HepG2 (cell line): ENCODE data around the gene C20orf204. TPM values are rescaled to one million over a fixed set of nuclear protein-coding genes. Genes with fewer than 3 reads are reported as not detected.

Experiments used
- ESRRA ChIP-seq: sonication (generic); formaldehyde crosslinking; IDR thresholded peaks from 2 replicates; pipeline ENCODE4 v1.5.1; 2020; ENCODE audit warnings: mild to moderate bottlenecking, low read depth, missing genetic modification reagents
- FIP1L1 ChIP-seq: fragments of 200-400 bp; formaldehyde crosslinking; IDR thresholded peaks from 2 replicates; pipeline ENCODE4 v1.6.1; 2018; ENCODE audit warnings: low read depth, mild to moderate bottlenecking, low read length, moderate library complexity, borderline replicate concordance; ENCODE audit not compliant: insufficient read depth
- FOXA1 ChIP-seq, 2 experiments: fragments of 450-650 bp in 1 of 2; sonication (generic) in 1 of 2; formaldehyde crosslinking in 1 of 2; IDR thresholded peaks; 2 replicates each; pipeline versions ENCODE4 v1.4.0 to v1.6.1; 2016 to 2020; ENCODE audit warnings: missing genetic modification reagents in 1 of 2
- GABPB1 ChIP-seq: IDR thresholded peaks from 2 replicates; pipeline ENCODE4 v1.6.1; 2016; ENCODE audit warnings: mild to moderate bottlenecking, missing genetic modification reagents, moderate library complexity, missing compliant biosample characterization
- GATAD1 ChIP-seq: IDR thresholded peaks from 2 replicates; pipeline ENCODE4 v1.6.1; 2016; ENCODE audit warnings: missing genetic modification reagents, missing compliant biosample characterization
- GMEB1 ChIP-seq: sonication (generic); formaldehyde crosslinking; IDR thresholded peaks from 2 replicates; pipeline ENCODE4 v1.5.1; 2020; ENCODE audit warnings: missing genetic modification reagents, mild to moderate bottlenecking, borderline replicate concordance
- HHEX ChIP-seq: IDR thresholded peaks from 2 replicates; pipeline ENCODE4 v1.6.1; 2016; ENCODE audit warnings: control low read depth
- HIC2 ChIP-seq: sonication (generic); formaldehyde crosslinking; IDR thresholded peaks from 2 replicates; pipeline ENCODE4 v1.9.0; 2022; ENCODE audit warnings: low read depth, missing genetic modification reagents
- MED13 ChIP-seq: sonication (generic); formaldehyde crosslinking; IDR thresholded peaks from 2 replicates; pipeline ENCODE4 v1.5.0; 2020; ENCODE audit warnings: missing genetic modification reagents
- MTA1 ChIP-seq: sonication (generic); formaldehyde crosslinking; IDR thresholded peaks from 2 replicates; pipeline ENCODE4 v1.4.0; 2020; ENCODE audit warnings: missing genetic modification reagents, mild to moderate bottlenecking, borderline replicate concordance
- POLR2G ChIP-seq: fragments of 200-400 bp; formaldehyde crosslinking; IDR thresholded peaks from 2 replicates; pipeline ENCODE4 v1.6.1; 2018; ENCODE audit warnings: mild to moderate bottlenecking, low read depth, low read length, moderate library complexity
- REXO4 ChIP-seq: sonication (generic); formaldehyde crosslinking; IDR thresholded peaks from 2 replicates; pipeline ENCODE4 v1.8.0; 2022; ENCODE audit warnings: missing genetic modification reagents, mild to moderate bottlenecking, borderline replicate concordance
- SNAPC2 ChIP-seq: sonication (generic); formaldehyde crosslinking; IDR thresholded peaks from 2 replicates; pipeline ENCODE4 v1.8.1; 2022; ENCODE audit warnings: mild to moderate bottlenecking, missing genetic modification reagents
- SRSF9 ChIP-seq: fragments of 200-400 bp; formaldehyde crosslinking; IDR thresholded peaks from 2 replicates; pipeline ENCODE4 v1.6.1; 2018; ENCODE audit warnings: borderline replicate concordance, mild to moderate bottlenecking, low read depth, low read length; ENCODE audit not compliant: insufficient read depth, poor library complexity, severe bottlenecking
- TGIF2 ChIP-seq: IDR thresholded peaks from 2 replicates; pipeline ENCODE4 v1.6.1; 2016; ENCODE audit warnings: control low read depth, missing compliant biosample characterization
- TOE1 ChIP-seq: sonication (generic); formaldehyde crosslinking; IDR thresholded peaks from 2 replicates; pipeline ENCODE4 v1.4.0; 2020; ENCODE audit warnings: mild to moderate bottlenecking, missing genetic modification reagents
- ZBTB38 ChIP-seq: sonication (generic); formaldehyde crosslinking; IDR thresholded peaks from 2 replicates; pipeline ENCODE4 v1.5.1; 2020; ENCODE audit warnings: mild to moderate bottlenecking, missing genetic modification reagents
- ZGPAT ChIP-seq: IDR thresholded peaks from 2 replicates; pipeline ENCODE4 v1.6.1; 2016; ENCODE audit warnings: mild to moderate bottlenecking
- ZNF225 ChIP-seq: sonication (generic); formaldehyde crosslinking; IDR thresholded peaks from 2 replicates; pipeline ENCODE4 v1.4.0; 2020; ENCODE audit warnings: mild to moderate bottlenecking, missing genetic modification reagents
- ZNF468 ChIP-seq: sonication (generic); formaldehyde crosslinking; IDR thresholded peaks from 2 replicates; pipeline ENCODE4 v1.8.0; 2022; ENCODE audit warnings: mild to moderate bottlenecking, moderate library complexity, missing genetic modification reagents
- ZNF546 ChIP-seq: sonication (generic); formaldehyde crosslinking; conservative IDR thresholded peaks from 2 replicates; pipeline ENCODE4 v1.8.1; 2023; ENCODE audit warnings: mild to moderate bottlenecking, missing genetic modification reagents
- ZNF557 ChIP-seq: sonication (generic); formaldehyde crosslinking; IDR thresholded peaks from 2 replicates; pipeline ENCODE4 v1.4.0; 2020; ENCODE audit warnings: missing genetic modification reagents
- ZNF598 ChIP-seq: sonication (generic); formaldehyde crosslinking; IDR thresholded peaks from 2 replicates; pipeline ENCODE4 v1.5.1; 2020; ENCODE audit warnings: mild to moderate bottlenecking, missing genetic modification reagents, borderline replicate concordance
- ZNF792 ChIP-seq: IDR thresholded peaks from 2 replicates; pipeline ENCODE4 v1.6.1; 2016
- polyA plus RNA-seq, 8 experiments: library from polyadenylated mRNA; depleted of rRNA in 3 of 8; stranded (reverse) in 7 of 8; unstranded in 1 of 8; fragments of >200 nt; fragmentation: Illumina TruSeq in 4 of 8; extraction: Trizol in 4 of 8; gene quantifications; 2 replicates each; pipeline versions ENCODE4 v1.2.1 to v1.2.3, GENCODE V29; 2011 to 2016; ENCODE audit warnings: low read depth in 4 of 8, missing spikeins in 1 of 8, mixed read lengths in 1 of 8; ENCODE audit not compliant: insufficient read depth in 1 of 8
- total RNA-seq, 5 experiments: library from RNA; depleted of rRNA; stranded (reverse); fragments of >200 nt; fragmentation: Illumina TruSeq; extraction: Trizol; gene quantifications; 2 replicates each; pipeline ENCODE4 v1.2.3, GENCODE V29; 2016; ENCODE audit warnings: low read depth in 1 of 5

The C20orf204 gene
- total and polyA plus RNA-seq, 2 of the 13 experiments (the other 11 are each of a cell fraction or from before 2014, with no cell fraction given) = 22.1 to 80.0 TPM

- TF ChIP-seq FOXA1 (IDR thresholded peaks at IDR 0.05) (no peak), FOXA1 (CRISPR knock-in tag; IDR thresholded peaks at IDR 0.05) (peak; percentile 44; the same call in 1 of the 2 replicates), ZBTB38 (CRISPR knock-in tag) (no peak), GATAD1 (CRISPR knock-in tag) (peak; percentile 58), HHEX (no peak), MED13 (CRISPR knock-in tag) (0 out of 2 replicates have a peak, but pooled peaks have one; percentile 35), ZNF598 (CRISPR knock-in tag) (no peak), GMEB1 (CRISPR knock-in tag) (no peak), FIP1L1 (no peak), ZGPAT (CRISPR knock-in tag) (peak; percentile 65; the same call in 1 of the 2 replicates), GABPB1 (CRISPR knock-in tag) (peak; percentile 67), ZNF557 (CRISPR knock-in tag) (peak; percentile 82; the same call in 1 of the 2 replicates), HIC2 (CRISPR knock-in tag) (peak; percentile 60; the same call in 1 of the 2 replicates), SNAPC2 (CRISPR knock-in tag) (0 out of 2 replicates have a peak, but pooled peaks have one; percentile 39), POLR2G (peak; percentile 76), REXO4 (peak; percentile 50; the same call in 1 of the 2 replicates), ESRRA (CRISPR knock-in tag) (peak; percentile 27; the same call in 1 of the 2 replicates), SRSF9 (no peak), ZNF468 (CRISPR knock-in tag) (peak; percentile 94; the same call in 1 of the 2 replicates), TOE1 (0 out of 2 replicates have a peak, but pooled peaks have one; percentile 49), ZNF225 (peak; percentile 16; the same call in 1 of the 2 replicates), ZNF792 (CRISPR knock-in tag) (peak; percentile 71; the same call in 1 of the 2 replicates), MTA1 (CRISPR knock-in tag) (peak; percentile 59; the same call in 1 of the 2 replicates), TGIF2 (CRISPR knock-in tag) (peak; percentile 35; the same call in 1 of the 2 replicates), ZNF546 (CRISPR knock-in tag) (peak; percentile 93)
Observed at GRCh38 chr20:64055893-64056638, 20.1 kb downstream of the C20orf204 start (continued).
